Effector memory CD8-positive, alpha-beta T cell (primary cell): Measurements from ENCODE around the gene FAM43B.

Experiments used
- ATAC-seq: fragments of 150-1000 bp; cut with Tn5 transposase; replicated peaks from 2 replicates; pipeline ENCODE4 v1.10.0; 2021; ENCODE audit warnings: mild to moderate bottlenecking, moderate library complexity
- DNase-seq, 3 experiments: peaks; one replicate each; pipeline ENCODE4 v3.0.0; 2021
- H3K27ac Mint-ChIP-seq, 2 donors: one replicate each; pipeline ENCODE4 v1.8.0; 2022; ENCODE audit warnings: mild to moderate bottlenecking in 2 of 2, mixed read lengths in 2 of 2, moderate library complexity in 2 of 2
- H3K27me3 Mint-ChIP-seq, 2 donors: one replicate each; pipeline ENCODE4 v1.8.0; 2022; ENCODE audit warnings: mixed read lengths in 2 of 2
- H3K36me3 Mint-ChIP-seq: one replicate; pipeline ENCODE4 v1.8.0; 2022; ENCODE audit warnings: mild to moderate bottlenecking, moderate library complexity, mixed read lengths; ENCODE audit not compliant: insufficient read depth
- H3K4me1 Mint-ChIP-seq, 2 donors: one replicate each; pipeline ENCODE4 v1.8.0; 2022; ENCODE audit warnings: low read depth in 2 of 2, mixed read lengths in 2 of 2
- H3K4me3 Mint-ChIP-seq, 2 donors: one replicate each; pipeline ENCODE4 v1.8.0; 2022; ENCODE audit warnings: mild to moderate bottlenecking in 2 of 2, mixed read lengths in 2 of 2, moderate library complexity in 2 of 2
- H3K9me3 Mint-ChIP-seq, 2 donors: one replicate each; pipeline ENCODE4 v1.8.0; 2022; ENCODE audit warnings: mixed read lengths in 2 of 2

FAM43B gene

DNA sequence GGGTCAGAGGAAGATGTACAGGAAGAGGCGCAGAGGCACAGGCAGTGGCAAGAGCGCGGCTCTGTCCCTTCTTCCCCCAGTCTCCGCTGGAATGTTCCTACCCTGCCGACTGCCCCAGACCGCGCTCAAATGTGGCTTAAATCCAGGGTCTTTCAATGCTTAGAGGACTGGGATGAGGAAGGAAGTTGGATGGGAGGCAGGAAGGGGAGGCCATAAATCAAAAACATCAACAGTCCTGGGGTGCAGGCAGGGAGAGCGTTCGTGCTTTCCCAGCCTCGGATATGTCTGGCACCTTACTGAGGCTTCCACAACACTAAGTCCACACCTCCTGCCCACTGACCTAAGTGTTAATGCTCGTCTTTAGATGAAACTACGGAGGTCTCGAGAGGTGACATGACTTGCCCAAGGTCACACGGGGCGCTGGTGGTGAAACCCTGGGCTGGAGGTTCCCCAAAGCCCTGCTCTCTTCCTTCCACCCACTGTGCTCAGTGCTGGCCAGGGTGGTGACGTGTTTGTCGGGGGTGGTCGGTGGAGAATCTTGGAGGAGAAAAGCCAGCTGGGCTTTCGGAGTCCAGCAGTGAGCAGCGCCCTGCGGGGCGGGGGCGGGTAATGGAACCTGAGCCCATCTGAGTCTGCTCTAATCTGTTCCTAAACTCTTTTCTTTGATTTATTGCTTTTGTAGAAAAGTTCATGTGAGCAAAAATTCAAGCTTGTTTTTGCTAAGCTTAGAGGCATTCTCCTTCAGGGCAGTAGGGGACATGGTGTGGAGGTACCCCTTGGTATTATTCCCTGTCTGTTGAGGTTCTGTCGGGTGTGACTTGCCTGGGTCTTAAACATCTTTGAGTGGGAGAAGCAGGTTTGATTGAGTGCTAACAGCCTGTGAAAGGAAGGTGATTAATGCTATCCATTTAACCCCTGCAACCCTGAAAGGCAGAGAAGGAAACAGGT is 37.2 kb downstream of the FAM43B start:
- Mint-ChIP-seq H3K4me3 (peak overlapping the region in 1 of 2 donors; percentile 45), H3K27ac (peak overlapping the region in 1 of 2 donors; percentile 82), H3K9me3 (no peaks in the 10 kb centered on the region), H3K27me3 (peaks cover 71 to 95% of the 10 kb centered on the region in 2 donors), H3K4me1 (peaks cover 10 to 11% of the 10 kb centered on the region in 2 donors), H3K36me3 (no peaks in the 10 kb centered on the region)
- ATAC-seq (peak; percentile 41), DNase-seq (no peak)

DNA sequence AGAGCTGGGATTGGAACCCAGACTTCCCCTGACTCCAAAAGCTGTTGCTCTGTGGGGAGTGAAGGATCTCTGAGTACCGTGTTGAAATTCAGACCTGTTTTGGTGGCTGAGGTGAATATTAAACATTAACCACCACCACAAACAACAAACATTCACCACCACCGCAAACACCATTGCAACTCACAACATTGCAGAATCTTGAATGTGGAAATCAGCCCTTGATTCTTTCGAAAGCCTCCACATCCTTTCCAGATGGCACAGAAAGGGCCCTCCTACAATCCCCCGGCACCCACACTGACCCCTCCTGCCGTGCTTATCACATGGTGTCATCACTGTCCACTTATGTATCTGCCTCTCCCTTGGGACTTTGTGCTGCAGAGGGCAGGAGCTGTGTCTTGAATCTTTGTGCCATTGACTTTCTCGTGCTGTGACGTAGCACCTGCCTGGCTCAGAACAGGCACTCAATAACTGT is 38.0 kb downstream of the FAM43B start:
- Mint-ChIP-seq H3K27me3 (peaks cover 72 to 95% of the 10 kb centered on the region in 2 donors), H3K27ac (no peak overlapping the region), H3K4me3 (no peak overlapping the region), H3K4me1 (peaks cover 10 to 11% of the 10 kb centered on the region in 2 donors), H3K36me3 (no peaks in the 10 kb centered on the region), H3K9me3 (no peaks in the 10 kb centered on the region)
- ATAC-seq (no peak), DNase-seq (no peak)

DNA sequence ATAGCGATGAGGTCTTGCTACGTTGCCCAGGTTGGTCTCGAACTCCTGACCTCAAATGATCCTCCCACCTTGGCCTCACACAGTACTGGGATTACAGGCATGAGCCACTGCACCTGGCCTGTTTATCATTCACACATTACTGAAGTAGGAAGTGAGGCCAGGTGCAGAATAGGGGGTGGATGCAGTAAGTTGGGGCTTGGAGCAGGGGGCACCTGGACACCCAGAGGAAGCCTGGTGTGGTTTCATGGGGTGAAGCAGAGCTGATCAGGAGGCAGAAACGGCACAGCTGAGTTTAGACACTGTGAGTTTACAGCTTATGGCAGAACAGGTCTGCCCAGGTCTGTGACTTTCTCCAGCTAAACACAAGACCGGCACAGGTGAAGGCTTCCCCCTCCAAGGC is 41.4 kb downstream of the FAM43B start:
- Mint-ChIP-seq H3K27ac (no peak overlapping the region), H3K27me3 (peaks cover 63 to 69% of the 10 kb centered on the region in 2 donors), H3K4me3 (no peak overlapping the region), H3K4me1 (peaks cover 8 to 11% of the 10 kb centered on the region in 2 donors), H3K36me3 (no peaks in the 10 kb centered on the region), H3K9me3 (no peaks in the 10 kb centered on the region)
- ATAC-seq (no peak), DNase-seq (no peak)

DNA sequence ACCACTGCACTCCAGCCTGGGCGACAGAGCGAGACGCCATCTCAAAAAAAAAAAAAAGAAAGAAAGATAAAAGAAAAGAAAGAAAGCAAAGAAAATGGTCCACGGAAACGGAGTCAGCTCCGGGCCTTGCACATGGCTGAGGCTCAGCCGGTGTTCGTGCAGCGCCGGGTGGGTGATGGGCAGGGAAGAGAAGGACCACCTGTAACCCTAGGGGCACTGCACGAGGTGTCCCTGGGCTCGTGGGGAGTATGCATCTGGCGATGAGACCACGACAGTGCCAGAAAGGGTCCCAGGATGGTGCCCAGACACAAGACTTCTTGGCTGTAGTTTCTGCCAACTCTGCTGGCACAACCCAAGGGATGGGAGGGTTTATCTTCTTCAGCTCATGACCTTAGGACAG is 42.4 kb downstream of the FAM43B start:
- Mint-ChIP-seq H3K27ac (no peak overlapping the region), H3K4me1 (peaks cover 0 to 3% of the 10 kb centered on the region in 2 donors), H3K27me3 (peaks cover 56 to 59% of the 10 kb centered on the region in 2 donors), H3K9me3 (no peaks in the 10 kb centered on the region), H3K4me3 (no peak overlapping the region), H3K36me3 (peaks cover 2% of the 10 kb centered on the region)
- no peak for DNase-seq
- ATAC-seq, result no peak

DNA sequence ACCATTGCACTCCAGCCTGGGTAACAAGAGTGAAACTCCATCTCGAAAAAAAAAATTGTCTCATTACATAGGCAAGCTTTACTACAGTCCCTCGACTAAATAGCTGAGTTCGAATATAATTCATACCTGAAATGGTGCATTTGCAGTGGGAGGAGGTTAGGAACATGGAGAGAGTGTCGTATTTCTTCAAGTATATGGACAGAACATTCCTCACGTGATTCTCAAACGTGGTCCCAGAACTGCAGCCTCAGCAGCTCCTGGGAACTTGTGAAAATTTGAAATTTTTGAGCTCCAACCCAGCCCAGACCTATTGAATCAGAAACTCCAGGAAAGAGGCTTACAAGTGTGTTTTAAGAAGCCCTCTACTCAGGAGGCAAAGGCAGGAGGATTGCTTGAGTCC is 43.7 kb downstream of the FAM43B start:
- H3K4me1 Mint-ChIP-seq, result no peaks in the 10 kb centered on the region
- ATAC-seq (no peak), DNase-seq (no peak)
- no peaks in the 10 kb centered on the region for H3K9me3 Mint-ChIP-seq
- peaks cover 45 to 46% of the 10 kb centered on the region in 2 donors for H3K27me3 Mint-ChIP-seq
- H3K36me3 Mint-ChIP-seq, result peaks cover 2% of the 10 kb centered on the region
- H3K4me3 Mint-ChIP-seq, result no peak overlapping the region
- H3K27ac Mint-ChIP-seq, result no peak overlapping the region

DNA sequence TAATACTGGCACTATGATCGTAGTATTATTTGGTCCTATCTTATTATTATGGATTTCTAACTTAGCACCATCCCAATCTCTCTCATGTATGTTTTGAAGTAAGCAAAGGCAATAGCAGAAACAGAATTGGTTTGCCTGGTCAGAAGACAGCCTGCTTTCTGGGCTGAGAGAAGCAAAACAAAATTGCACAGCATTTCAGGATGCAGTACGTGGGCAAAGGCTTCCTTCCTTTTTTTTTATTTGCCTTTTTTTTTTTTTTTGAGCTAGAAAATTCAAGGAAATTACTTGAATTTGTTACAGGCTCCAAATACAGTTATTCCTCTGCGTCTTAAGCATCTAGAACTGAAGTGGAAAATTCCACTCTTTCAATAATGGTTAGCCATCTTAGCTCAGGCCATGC is 45.3 kb downstream of the FAM43B start:
- ATAC-seq, result no peak
- DNase-seq, result no peak
- Mint-ChIP-seq H3K27me3 (peaks cover 30 to 31% of the 10 kb centered on the region in 2 donors), H3K4me3 (no peak overlapping the region), H3K36me3 (peaks cover 2% of the 10 kb centered on the region), H3K27ac (no peak overlapping the region), H3K9me3 (no peaks in the 10 kb centered on the region), H3K4me1 (no peaks in the 10 kb centered on the region)

DNA sequence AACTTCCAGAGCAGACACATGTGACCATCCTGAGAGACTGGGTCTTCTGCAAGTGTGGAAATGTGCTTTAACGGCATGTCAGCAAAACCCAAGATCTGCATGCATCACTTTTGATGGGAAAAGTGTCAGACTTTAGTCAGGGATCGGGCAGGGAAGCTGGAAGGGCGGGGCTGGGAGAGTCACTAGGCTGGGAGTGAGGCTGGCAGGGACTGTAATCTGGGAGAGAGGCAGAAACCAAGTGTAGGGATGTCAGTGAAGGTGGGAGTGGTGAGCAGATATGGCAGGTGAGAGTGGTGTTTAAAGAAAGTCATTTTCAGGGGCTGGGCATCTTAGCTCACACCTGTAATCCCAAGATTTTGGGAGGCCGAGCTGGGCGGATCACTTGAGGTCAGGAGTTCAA is 47.8 kb downstream of the FAM43B start:
- peaks cover 2% of the 10 kb centered on the region for H3K36me3 Mint-ChIP-seq
- no peaks in the 10 kb centered on the region for H3K9me3 Mint-ChIP-seq
- H3K27me3 Mint-ChIP-seq, result peaks cover 10 to 13% of the 10 kb centered on the region in 2 donors
- H3K27ac Mint-ChIP-seq, result no peak overlapping the region
- ATAC-seq (no peak), DNase-seq (no peak)
- H3K4me1 Mint-ChIP-seq, result no peaks in the 10 kb centered on the region
- no peak overlapping the region for H3K4me3 Mint-ChIP-seq

DNA sequence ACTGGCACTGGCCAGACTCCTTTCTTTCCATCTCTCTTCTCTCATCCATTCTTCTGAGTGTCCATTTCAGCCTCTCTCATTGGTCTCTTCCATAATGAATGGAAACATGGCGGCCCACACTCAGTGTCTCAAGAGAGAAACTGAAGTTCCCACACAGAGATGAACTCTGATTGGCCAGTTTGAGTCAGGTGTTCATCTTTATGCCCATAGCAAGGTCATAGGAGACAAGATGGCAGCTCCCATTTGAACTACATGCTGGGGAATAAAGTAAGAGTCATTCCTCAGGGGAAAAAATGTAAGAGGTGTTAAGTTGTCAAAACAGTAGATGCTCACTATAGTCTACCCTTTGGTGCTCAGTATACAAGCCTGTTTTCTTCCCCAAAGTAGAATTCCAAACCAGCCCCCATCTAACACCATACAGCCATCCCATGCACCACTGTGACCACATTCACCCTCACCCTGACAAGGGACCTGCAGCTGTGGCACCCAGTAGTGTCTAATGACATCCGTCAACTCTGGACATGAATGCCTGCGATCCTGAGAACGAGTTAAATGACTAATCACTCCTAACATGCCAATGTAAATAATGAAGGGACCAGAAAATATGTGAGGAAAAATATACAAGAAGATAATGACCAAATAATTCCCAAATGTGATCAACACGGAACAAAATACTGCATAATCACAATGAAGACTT is 48.9 kb downstream of the FAM43B start:
- Mint-ChIP-seq H3K4me3 (no peak overlapping the region), H3K4me1 (no peaks in the 10 kb centered on the region), H3K9me3 (no peaks in the 10 kb centered on the region), H3K36me3 (peaks cover 2% of the 10 kb centered on the region), H3K27ac (no peak overlapping the region), H3K27me3 (peaks cover 7 to 9% of the 10 kb centered on the region in 2 donors)
- no peak for DNase-seq
- no peak for ATAC-seq

DNA sequence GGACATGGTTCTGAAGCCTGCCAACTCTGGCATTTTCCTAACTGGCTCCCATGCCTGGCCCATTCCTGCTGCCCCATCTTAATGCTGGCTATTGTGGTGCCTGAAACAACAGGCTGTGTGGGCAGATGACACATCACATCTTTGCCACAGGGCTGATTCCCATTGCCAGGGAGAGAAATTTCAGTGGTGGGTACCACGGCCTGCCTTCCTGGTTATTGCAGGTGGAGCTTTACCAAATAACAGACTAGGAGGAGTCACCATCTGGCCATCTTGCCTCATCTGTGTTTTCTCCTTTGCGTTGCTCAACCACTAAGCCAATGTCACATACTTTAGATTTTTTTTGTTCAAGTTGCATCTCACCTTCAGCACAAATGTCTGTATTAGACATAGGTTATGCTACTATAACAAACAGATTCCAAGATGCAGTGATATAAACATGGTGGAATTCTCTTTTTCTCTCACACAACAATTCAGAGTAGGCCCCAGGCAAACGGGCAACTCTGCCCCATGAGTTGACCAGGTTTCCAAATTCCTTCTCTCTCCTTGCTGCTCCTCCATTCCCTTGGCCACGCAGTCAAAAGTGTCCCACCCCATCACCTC is 50.6 kb downstream of the FAM43B start:
- peaks cover 14 to 21% of the 10 kb centered on the region in 2 donors for H3K27me3 Mint-ChIP-seq
- no peaks in the 10 kb centered on the region for H3K4me1 Mint-ChIP-seq
- H3K9me3 Mint-ChIP-seq, result no peaks in the 10 kb centered on the region
- ATAC-seq (no peak), DNase-seq (no peak)
- no peak overlapping the region for H3K4me3 Mint-ChIP-seq
- H3K36me3 Mint-ChIP-seq, result peaks cover 5% of the 10 kb centered on the region
- no peak overlapping the region for H3K27ac Mint-ChIP-seq

DNA sequence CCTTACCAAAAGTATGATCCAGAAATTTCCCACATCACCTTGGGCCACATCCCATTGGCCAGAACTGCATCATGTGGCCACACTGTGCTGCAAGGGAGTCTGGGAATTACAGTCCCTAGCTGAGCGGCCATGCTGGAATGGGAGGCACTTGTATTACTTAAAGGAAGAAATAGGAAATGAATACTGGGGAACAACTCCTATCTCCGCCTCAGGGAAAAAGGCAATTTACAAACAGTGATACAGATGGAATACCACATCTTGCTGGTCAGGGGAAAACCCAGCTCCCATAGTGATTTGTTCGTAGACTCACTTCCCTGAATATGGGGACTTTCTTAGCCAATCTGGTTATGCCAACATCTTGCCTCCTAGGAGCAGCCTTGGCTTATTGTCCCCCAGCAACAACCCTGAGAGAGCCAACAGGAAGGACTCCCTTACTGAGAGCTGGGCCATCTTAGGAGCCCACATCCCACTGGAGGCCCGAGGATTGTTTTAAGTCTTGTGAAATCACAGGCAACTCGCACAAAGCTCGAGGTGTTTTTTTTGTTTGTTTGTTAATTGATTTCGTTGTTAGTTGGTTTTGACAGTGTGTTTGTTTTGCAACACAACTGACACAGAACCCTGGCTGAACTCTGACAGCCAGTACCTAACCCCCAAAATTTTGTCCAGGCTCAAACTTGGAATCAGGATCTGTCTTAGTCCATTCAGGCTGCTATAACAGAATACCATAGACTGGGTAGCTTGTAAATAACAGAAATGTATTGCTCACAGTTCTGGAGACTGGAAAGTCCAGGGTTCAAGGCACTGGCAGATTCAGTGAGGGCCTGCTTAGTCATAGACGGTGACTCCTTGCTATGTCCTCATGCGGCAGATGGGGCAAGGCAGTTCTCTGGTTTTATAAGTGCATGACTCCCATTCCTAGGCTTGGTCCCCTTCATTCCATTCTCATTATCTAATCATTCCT is 51.4 kb downstream of the FAM43B start:
- Mint-ChIP-seq H3K36me3 (peaks cover 5% of the 10 kb centered on the region), H3K27ac (no peak overlapping the region), H3K4me3 (no peak overlapping the region), H3K4me1 (no peaks in the 10 kb centered on the region), H3K9me3 (no peaks in the 10 kb centered on the region), H3K27me3 (peaks cover 15 to 24% of the 10 kb centered on the region in 2 donors)
- ATAC-seq (no peak), DNase-seq (no peak)
